IMR-90 (cell line): ENCODE data around the gene TBC1D22A. TPM values are rescaled to one million over a fixed set of nuclear protein-coding genes. Genes with fewer than 3 reads are reported as not detected.

Source experiments
- ATAC-seq: fragments of 200-7000 bp; cut with Tn5 transposase; 2 replicates; pipeline ENCODE4 v1.9.1; 2020; ENCODE audit warnings: low read depth, mild to moderate bottlenecking, moderate library complexity
- BruUV-seq: library from RNA; stranded (reverse); fragments of 400-500 nt; replicated peaks from 2 replicates; lab custom pipeline; 2021; lab: Mats Ljungman, UMichigan
- CTCF ChIA-PET: fragments of 300-600 bp; formaldehyde crosslinking; extraction: SDS; loops from one replicate; lab custom pipeline; 2021; ENCODE audit warnings: antibody characterized with exemption; lab: Yijun Ruan, JAX
- POLR2A ChIA-PET: fragments of 300-600 bp; sonication (Branson Sonifier 250); formaldehyde crosslinking; loops from one replicate; lab custom pipeline; 2022; ENCODE audit warnings: antibody characterized with exemption; ENCODE audit not compliant: unreplicated experiment; lab: Charles Lee
- DNase-seq: peaks from one replicate; pipeline ENCODE4 v3.0.0; 2013
- H2AFZ ChIP-seq: replicated peaks from 2 replicates; pipeline ENCODE3; 2013; ENCODE audit warnings: low read length, mild to moderate bottlenecking; ENCODE audit not compliant: poor library complexity
- H2AK5ac ChIP-seq: 2 replicates; pipeline ENCODE4 v1.6.1; 2013; ENCODE audit warnings: low read depth, low read length, inconsistent platforms
- H2AK9ac ChIP-seq: replicated peaks from 2 replicates; pipeline ENCODE3; 2013; ENCODE audit warnings: mild to moderate bottlenecking, low read depth, low read length, moderate library complexity; ENCODE audit not compliant: poor library complexity
- H2BK120ac ChIP-seq: 2 replicates; pipeline ENCODE4 v1.6.1; 2013; ENCODE audit warnings: low read depth, low read length, inconsistent platforms
- H2BK15ac ChIP-seq: 3 replicates; pipeline ENCODE4 v1.6.1; 2013; ENCODE audit warnings: low read depth, low read length, inconsistent platforms
- H2BK20ac ChIP-seq: 2 replicates; pipeline ENCODE4 v1.6.1; 2013; ENCODE audit warnings: low read depth, mild to moderate bottlenecking, inconsistent platforms, low read length, moderate library complexity
- H2BK5ac ChIP-seq: 2 replicates; pipeline ENCODE4 v1.6.1; 2013; ENCODE audit warnings: mild to moderate bottlenecking, low read depth, low read length, inconsistent platforms; ENCODE audit not compliant: poor library complexity, severe bottlenecking
- H3K14ac ChIP-seq: replicated peaks from 2 replicates; pipeline ENCODE4 v1.6.1; 2013; ENCODE audit warnings: low read depth, low read length, inconsistent platforms
- H3K18ac ChIP-seq: 2 replicates; pipeline ENCODE4 v1.6.1; 2013; ENCODE audit warnings: low read depth, low read length, control low read depth
- H3K23ac ChIP-seq: 2 replicates; pipeline ENCODE4 v1.6.1; 2013; ENCODE audit warnings: low read depth, low read length, inconsistent platforms
- H3K27ac ChIP-seq: 2 replicates; pipeline ENCODE4 v1.5.1; 2013; ENCODE audit warnings: mild to moderate bottlenecking, control low read depth, low read length; ENCODE audit not compliant: insufficient read depth
- H3K27me3 ChIP-seq: 2 replicates; pipeline ENCODE4 v1.6.1; 2013; ENCODE audit warnings: low read length; ENCODE audit not compliant: control insufficient read depth, insufficient read depth
- H3K36me3 ChIP-seq: 2 replicates; pipeline ENCODE4 v1.6.1; 2013; ENCODE audit warnings: low read length, mixed read lengths; ENCODE audit not compliant: control insufficient read depth, insufficient read depth
- H3K4ac ChIP-seq: 2 replicates; pipeline ENCODE4 v1.6.1; 2013; ENCODE audit warnings: low read depth, low read length, inconsistent platforms
- H3K4me1 ChIP-seq: 2 replicates; pipeline ENCODE4 v1.6.1; 2013; ENCODE audit warnings: low read length, mixed read lengths; ENCODE audit not compliant: control insufficient read depth, insufficient read depth
- H3K4me2 ChIP-seq: 2 replicates; pipeline ENCODE4 v1.6.1; 2013; ENCODE audit warnings: low read depth, mild to moderate bottlenecking, control low read depth, low read length, moderate library complexity
- H3K4me3 ChIP-seq: 2 replicates; pipeline ENCODE4 v1.5.1; 2013; ENCODE audit warnings: low read depth, mild to moderate bottlenecking, control low read depth, low read length, moderate library complexity; ENCODE audit not compliant: insufficient read depth
- H3K56ac ChIP-seq: 2 replicates; pipeline ENCODE4 v1.6.1; 2013; ENCODE audit warnings: low read length, inconsistent platforms; ENCODE audit not compliant: insufficient read depth; ENCODE audit errors: extremely low read depth
- H3K79me1 ChIP-seq, 2 experiments: 2 replicates each; pipeline ENCODE4 v1.6.1; 2013; ENCODE audit warnings: low read length in 2 of 2, inconsistent platforms in 1 of 2, low read depth in 1 of 2
- H3K9ac ChIP-seq: 2 replicates; pipeline ENCODE4 v1.6.1; 2013; ENCODE audit warnings: low read depth, low read length, control low read depth
- H3K9me1 ChIP-seq: 2 replicates; pipeline ENCODE4 v1.6.1; 2013; ENCODE audit warnings: low read length, inconsistent platforms; ENCODE audit not compliant: insufficient read depth
- H3K9me3 ChIP-seq: 2 replicates; pipeline ENCODE4 v1.6.1; 2013; ENCODE audit warnings: low read length; ENCODE audit not compliant: control insufficient read depth, insufficient read depth
- H4K20me1 ChIP-seq: 2 replicates; pipeline ENCODE4 v1.6.1; 2013; ENCODE audit warnings: low read length, inconsistent platforms; ENCODE audit not compliant: insufficient read depth
- H4K5ac ChIP-seq: 2 replicates; pipeline ENCODE4 v1.6.1; 2013; ENCODE audit warnings: mild to moderate bottlenecking, low read depth, low read length, control low read depth
- H4K8ac ChIP-seq, 2 experiments: 2 replicates each; pipeline ENCODE4 v1.6.1; 2013; ENCODE audit warnings: low read depth in 2 of 2, low read length in 2 of 2, control low read depth in 1 of 2, inconsistent platforms in 1 of 2
- H4K91ac ChIP-seq: 2 replicates; pipeline ENCODE4 v1.6.1; 2013; ENCODE audit warnings: low read depth, low read length, inconsistent platforms; ENCODE audit not compliant: insufficient read depth
- CEBPB ChIP-seq: IDR thresholded peaks from 2 replicates; pipeline ENCODE4 v1.6.1; 2012; ENCODE audit warnings: low read depth, low read length, improper control_type of control experiment
- CTCF ChIP-seq: conservative IDR thresholded peaks from 2 replicates; pipeline ENCODE4 v1.5.1; 2012; ENCODE audit warnings: mild to moderate bottlenecking, low read depth, low read length, improper control_type of control experiment
- ELK1 ChIP-seq: fragments of 150-350 bp; IDR thresholded peaks from 2 replicates; pipeline ENCODE4 v1.6.1; 2016; ENCODE audit warnings: low read depth, mild to moderate bottlenecking, low read length, moderate library complexity, borderline replicate concordance
- FOS ChIP-seq: fragments of 150-350 bp; IDR thresholded peaks from 2 replicates; pipeline ENCODE4 v1.6.1; 2016; ENCODE audit warnings: low read depth, low read length
- MXI1 ChIP-seq: IDR thresholded peaks from 2 replicates; pipeline ENCODE4 v1.6.1; 2012; ENCODE audit warnings: low read depth, mild to moderate bottlenecking, low read length, moderate library complexity, borderline replicate concordance
- NFE2L2 ChIP-seq: fragments of 150-350 bp; IDR thresholded peaks from 2 replicates; pipeline ENCODE4 v1.6.1; 2016; ENCODE audit warnings: low read depth, mild to moderate bottlenecking, low read length
- POLR2A ChIP-seq: IDR thresholded peaks from 2 replicates; pipeline ENCODE4 v1.6.1; 2012; ENCODE audit warnings: mild to moderate bottlenecking, low read depth, low read length
- RAD21 ChIP-seq: IDR thresholded peaks from 2 replicates; pipeline ENCODE4 v1.6.1; 2012; ENCODE audit warnings: low read length, improper control_type of control experiment
- RFX5 ChIP-seq: IDR thresholded peaks from 2 replicates; pipeline ENCODE4 v1.8.0; 2012; ENCODE audit warnings: low read depth, mild to moderate bottlenecking, low read length, moderate library complexity
- SMC3 ChIP-seq: fragments of 150-350 bp; IDR thresholded peaks from 2 replicates; pipeline ENCODE4 v1.6.1; 2016; ENCODE audit warnings: low read depth, mild to moderate bottlenecking, antibody characterized with exemption, low read length, moderate library complexity
- WGBS, 2 experiments: methylation state at CpG; one replicate each; pipeline versions ENCODE4 v1.1.5 to v1.1.7; 2013; ENCODE audit warnings: missing lambda C conversion rate in 2 of 2; ENCODE audit not compliant: insufficient read length in 1 of 2; ENCODE audit errors: extremely low coverage in 2 of 2; 5-methylcytosine and 5-hydroxymethylcytosine counted together
- dilution Hi-C: fragments of 300-500 bp; cut with HindIII; formaldehyde crosslinking; loops from one replicate; pipeline ENCODE4 v1.14.3; 2018; ENCODE audit warnings: low sequenced_read_pairs; ENCODE audit not compliant: unreplicated experiment
- in situ Hi-C: fragments of 300-500 bp; cut with MboI; formaldehyde crosslinking; loops from 3 replicates; pipeline ENCODE4 v1.14.3; 2019; ENCODE audit warnings: low sequenced_read_pairs, inconsistent platforms, mixed read lengths
- intact Hi-C: fragments of 100-400 bp; cut with micrococcal nuclease; formaldehyde crosslinking; loops from 2 replicates; pipeline ENCODE4 v1.10.0; 2022
- polyA plus RNA-seq, 3 experiments: library from polyadenylated mRNA; depleted of rRNA; stranded (reverse); fragments of >200 nt; gene quantifications; 2 replicates each; pipeline ENCODE4 v1.2.3, GENCODE V29; 2012; ENCODE audit warnings: low replicate concordance in 1 of 3
- total RNA-seq: library from RNA; depleted of rRNA; stranded (reverse); fragments of >200 nt; gene quantifications from 2 replicates; pipeline ENCODE4 v1.2.3, GENCODE V29; 2012
- TF ChIP-seq, protein P1 (sequence below): fragments of 150-350 bp; IDR thresholded peaks from 2 replicates; pipeline ENCODE4 v1.6.1; 2017; ENCODE audit warnings: mild to moderate bottlenecking, antibody characterized with exemption, low read length, low read depth

Gene TBC1D22A
- total and polyA plus RNA-seq, 2 of the 4 experiments (the other 2 are of a cell fraction) = 9.0 to 16.7 TPM

DNA sequence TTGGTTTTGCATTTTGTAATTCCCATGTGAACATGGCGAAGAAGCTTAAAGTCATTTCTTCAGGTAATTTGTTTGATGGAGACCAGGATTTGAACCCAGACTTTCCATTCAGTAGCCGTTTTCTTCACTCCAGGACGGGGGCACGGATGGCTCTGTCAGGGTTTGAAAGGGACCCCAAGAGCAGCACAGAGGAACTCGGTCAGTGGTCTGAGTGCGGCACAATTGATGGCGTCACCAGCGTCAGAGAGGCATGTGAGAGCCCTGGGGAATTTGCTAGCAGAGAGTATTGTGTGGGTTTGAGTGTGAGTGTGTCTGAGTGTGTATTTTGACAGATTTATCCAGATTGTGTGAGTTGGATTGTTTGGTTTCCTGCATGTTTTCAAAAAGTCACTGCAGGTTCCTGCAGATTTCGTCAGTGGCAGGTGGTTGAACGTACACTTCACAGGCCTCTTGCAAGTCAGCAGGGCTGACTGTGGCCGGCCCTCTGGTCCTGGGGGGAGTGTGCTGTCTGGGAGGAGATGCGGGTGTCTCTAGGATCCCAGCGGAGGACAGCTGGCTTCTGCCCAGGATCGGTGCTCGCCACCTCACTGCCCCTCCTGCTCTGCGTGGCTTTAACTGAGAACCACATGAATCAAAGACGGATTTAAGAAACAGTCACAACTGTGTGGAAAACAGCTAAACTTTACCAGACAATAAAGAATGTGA lies 199.3 kb downstream of the TBC1D22A start (continued):
- no peak for TF ChIP-seq NFE2L2

DNA sequence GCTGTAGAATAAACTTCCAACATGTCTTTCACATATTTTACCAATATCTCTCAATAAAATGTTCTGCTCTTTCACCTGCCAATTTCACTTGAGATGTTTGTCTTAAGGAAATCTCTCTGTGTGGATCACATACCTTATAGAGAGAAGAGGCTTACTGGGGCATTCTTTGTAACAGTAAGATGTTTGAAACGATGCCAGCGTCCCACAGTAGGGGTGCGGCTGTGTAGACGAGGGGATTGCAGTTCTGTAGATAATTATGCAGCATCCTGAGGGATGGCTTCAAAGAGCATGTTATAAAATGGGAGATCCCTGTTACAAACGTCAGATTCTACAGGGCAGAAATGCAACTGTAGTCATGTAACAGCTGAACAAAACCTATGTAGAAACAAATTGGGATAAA lies 200.0 kb downstream of the TBC1D22A start:
- CTCF ChIA-PET = interaction anchor here (0.6 kb wide), 1 partner anchor 39 kb away, joined by 3 read pairs; no protein-coding TSS in a partner anchor
- H3K27me3 ChIP-seq = no peaks in the 10 kb centered on the region
- BruUV-seq = no TSS peak
- H2BK120ac ChIP-seq = no peak overlapping the region
- no peak overlapping the region for H3K23ac ChIP-seq
- H3K27ac ChIP-seq = no peak overlapping the region
- no peak for TF ChIP-seq RFX5
- TF ChIP-seq MXI1 = no peak
- TF ChIP-seq SMC3 = no peak
- no peak for TF ChIP-seq FOS
- TF ChIP-seq ELK1 = no peak
- TF ChIP-seq, protein P1, sequence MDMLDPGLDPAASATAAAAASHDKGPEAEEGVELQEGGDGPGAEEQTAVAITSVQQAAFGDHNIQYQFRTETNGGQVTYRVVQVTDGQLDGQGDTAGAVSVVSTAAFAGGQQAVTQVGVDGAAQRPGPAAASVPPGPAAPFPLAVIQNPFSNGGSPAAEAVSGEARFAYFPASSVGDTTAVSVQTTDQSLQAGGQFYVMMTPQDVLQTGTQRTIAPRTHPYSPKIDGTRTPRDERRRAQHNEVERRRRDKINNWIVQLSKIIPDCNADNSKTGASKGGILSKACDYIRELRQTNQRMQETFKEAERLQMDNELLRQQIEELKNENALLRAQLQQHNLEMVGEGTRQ = no peak
- TF ChIP-seq RAD21 = no peak
- no peak for TF ChIP-seq CEBPB
- TF ChIP-seq CTCF = no peak
- no peak for TF ChIP-seq POLR2A
- H2AK9ac ChIP-seq = no peak overlapping the region
- H3K9me3 ChIP-seq = no peaks in the 10 kb centered on the region
- no peaks in the 10 kb centered on the region for H3K36me3 ChIP-seq
- DNase-seq (no peak), ATAC-seq (no peak)
- intact Hi-C loops = loop anchor here (10.0 kb wide), 1 partner anchor 168 kb away; no protein-coding TSS in a partner anchor
- H3K9me1 ChIP-seq = no peaks in the 10 kb centered on the region; the same call in 1 of the 2 replicates
- dilution Hi-C loops = no loop called here
- H4K5ac ChIP-seq = no peak overlapping the region
- H2AFZ ChIP-seq = no peak overlapping the region
- peaks cover 12 to 16% of the 10 kb centered on the region in 2 experiments; a peak in 3 of 4 replicates for H3K79me1 ChIP-seq
- H2BK20ac ChIP-seq = no peak overlapping the region
- H2BK5ac ChIP-seq = no peak overlapping the region
- H4K91ac ChIP-seq = no peak overlapping the region
- in situ Hi-C loops = no loop called here
- H3K4me1 ChIP-seq = no peaks in the 10 kb centered on the region
- no peak overlapping the region for H3K14ac ChIP-seq
- no peak overlapping the region for H3K4me2 ChIP-seq
- no peak overlapping the region for H3K18ac ChIP-seq
- peaks cover 7% of the 10 kb centered on the region; the same call in 1 of the 2 replicates for H4K20me1 ChIP-seq
- H3K4me3 ChIP-seq = no peak overlapping the region
- WGBS, 2 experiments = no CpG with 5 or more reads among the region's 5 CpGs
- POLR2A ChIA-PET = no interaction called here
- H3K9ac ChIP-seq = no peak overlapping the region
- no peak overlapping the region for H3K4ac ChIP-seq
- H2AK5ac ChIP-seq = no peak overlapping the region
- H3K56ac ChIP-seq = no peak overlapping the region
- no peak overlapping the region for H2BK15ac ChIP-seq
- no peak overlapping the region for H4K8ac ChIP-seq
